ENCODE data around the gene DDX51.
"Not testable (repeated sequence)": the region's sequence is repeated elsewhere in the genome, so short reads cannot be mapped to it uniquely, and the experiment has no call there.

The DDX51 gene

DNA sequence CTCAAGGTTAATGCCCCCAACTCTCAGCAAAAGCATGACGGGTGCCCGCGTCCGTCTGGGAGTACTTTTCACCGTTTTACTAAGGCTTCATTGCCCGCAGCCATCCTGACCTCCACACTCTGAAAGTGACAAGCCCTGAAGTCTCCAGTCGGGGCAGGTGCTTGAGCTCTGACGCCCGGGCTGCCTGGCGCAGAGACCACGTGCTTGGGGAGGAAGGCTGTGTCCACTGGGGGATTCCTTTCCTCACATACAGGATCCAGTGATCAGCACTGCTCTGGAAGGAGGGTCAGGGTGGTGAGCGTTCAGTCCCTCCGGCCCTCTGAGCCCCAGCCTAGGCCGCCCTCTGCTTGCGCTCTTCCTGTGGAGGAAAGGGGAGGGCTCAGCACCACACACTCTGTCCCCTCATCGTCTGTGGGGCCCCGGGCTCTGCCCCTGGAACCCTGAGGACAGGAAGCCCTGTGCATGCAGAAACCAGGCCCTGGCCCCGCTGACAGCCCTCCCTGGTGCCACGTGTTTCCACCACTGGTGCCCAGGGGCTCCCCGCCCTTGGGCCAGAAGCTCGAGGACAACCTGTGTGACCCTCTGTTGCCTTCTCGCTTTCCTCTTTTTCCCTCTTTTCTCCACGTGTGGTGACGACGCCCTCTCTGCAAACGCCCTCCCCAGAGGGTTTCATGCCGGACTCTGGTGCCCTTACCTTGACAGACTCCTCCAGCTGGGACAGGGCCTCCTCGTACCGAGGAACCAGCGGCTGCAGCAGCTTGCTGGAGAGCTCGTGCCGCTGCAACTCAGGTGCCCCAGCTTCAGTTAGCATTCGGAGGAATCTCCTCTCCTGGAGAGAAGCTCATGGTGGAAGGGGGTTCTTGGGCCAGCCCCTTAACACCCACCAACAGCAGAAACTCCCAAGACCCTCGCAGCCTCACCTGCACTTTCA is 4.9 kb downstream of the DDX51 start:
- Histone ChIP-seq H3K9me3 (ENCODE audit: insufficient read depth, low read depth, low read length) (no peaks in the 10 kb centered on the region), H3F3A (ENCODE audit: low read depth) (no peaks in the 10 kb centered on the region; the same call in 1 of the 2 replicates), H3K36me3 (ENCODE audit: insufficient read depth, low read length) (peaks cover 29% of the 10 kb centered on the region; the same call in 1 of the 2 replicates)

GRCh38 chr12:132137483-132138125 is 6.5 kb downstream of the DDX51 start:
- Histone ChIP-seq H3K9ac (ENCODE audit: low read depth, low read length, poor library complexity, severe bottlenecking) (no peak overlapping the region), H3K4me2 (ENCODE audit: low read depth, low read length, poor library complexity, severe bottlenecking) (no peak overlapping the region)

More for the DNA sequence above, 4.9 kb downstream of the DDX51 start:
- Histone ChIP-seq H3K4me2 (ENCODE audit: low read depth, low read length, poor library complexity, severe bottlenecking) (no peak overlapping the region), H2AFZ (ENCODE audit: low read length) (no peak overlapping the region), H3K27me3 (ENCODE audit: insufficient read depth, low read length, poor library complexity, severe bottlenecking) (no peaks in the 10 kb centered on the region), H3K9me2 (replicated peaks; ENCODE audit: low read depth, low read length) (no peaks in the 10 kb centered on the region), H3K4me3 (ENCODE audit: low read length, poor library complexity, severe bottlenecking) (no peak overlapping the region), H3K9ac (ENCODE audit: low read depth, low read length, poor library complexity, severe bottlenecking) (no peak overlapping the region), H4K20me1 (ENCODE audit: insufficient read depth, low read length, poor library complexity, severe bottlenecking) (peaks cover 15% of the 10 kb centered on the region), H3K4me1 (ENCODE audit: insufficient read depth, low read length, poor library complexity, severe bottlenecking) (peaks cover 16% of the 10 kb centered on the region), H3K79me2 (ENCODE audit: insufficient read depth, low read length) (peaks cover 22% of the 10 kb centered on the region)
- TF ChIP-seq, protein P1, sequence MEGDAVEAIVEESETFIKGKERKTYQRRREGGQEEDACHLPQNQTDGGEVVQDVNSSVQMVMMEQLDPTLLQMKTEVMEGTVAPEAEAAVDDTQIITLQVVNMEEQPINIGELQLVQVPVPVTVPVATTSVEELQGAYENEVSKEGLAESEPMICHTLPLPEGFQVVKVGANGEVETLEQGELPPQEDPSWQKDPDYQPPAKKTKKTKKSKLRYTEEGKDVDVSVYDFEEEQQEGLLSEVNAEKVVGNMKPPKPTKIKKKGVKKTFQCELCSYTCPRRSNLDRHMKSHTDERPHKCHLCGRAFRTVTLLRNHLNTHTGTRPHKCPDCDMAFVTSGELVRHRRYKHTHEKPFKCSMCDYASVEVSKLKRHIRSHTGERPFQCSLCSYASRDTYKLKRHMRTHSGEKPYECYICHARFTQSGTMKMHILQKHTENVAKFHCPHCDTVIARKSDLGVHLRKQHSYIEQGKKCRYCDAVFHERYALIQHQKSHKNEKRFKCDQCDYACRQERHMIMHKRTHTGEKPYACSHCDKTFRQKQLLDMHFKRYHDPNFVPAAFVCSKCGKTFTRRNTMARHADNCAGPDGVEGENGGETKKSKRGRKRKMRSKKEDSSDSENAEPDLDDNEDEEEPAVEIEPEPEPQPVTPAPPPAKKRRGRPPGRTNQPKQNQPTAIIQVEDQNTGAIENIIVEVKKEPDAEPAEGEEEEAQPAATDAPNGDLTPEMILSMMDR (conservative IDR thresholded peaks at IDR 0.05; ENCODE audit: low read length), result no peak
- no peak for TF ChIP-seq EZH2phosphoT487 (IDR thresholded peaks at IDR 0.05; ENCODE audit: borderline replicate concordance)

GRCh38 chr12:132136226-132136625 is 7.9 kb downstream of the DDX51 start:
- H3K9ac ChIP-seq (ENCODE audit: low read depth, low read length, poor library complexity, severe bottlenecking); H3F3A ChIP-seq (ENCODE audit: low read depth); H2AFZ ChIP-seq (ENCODE audit: low read length); H3K27me3 ChIP-seq (ENCODE audit: insufficient read depth, low read length, poor library complexity, severe bottlenecking); H3K4me2 ChIP-seq (ENCODE audit: low read depth, low read length, poor library complexity, severe bottlenecking); H3K4me1 ChIP-seq (ENCODE audit: insufficient read depth, low read length, poor library complexity, severe bottlenecking); H3K9me2 ChIP-seq (replicated peaks; ENCODE audit: low read depth, low read length); H3K4me3 ChIP-seq (ENCODE audit: low read length, poor library complexity, severe bottlenecking); H3K9me3 ChIP-seq (ENCODE audit: insufficient read depth, low read depth, low read length); H3K79me2 ChIP-seq (ENCODE audit: insufficient read depth, low read length); H4K20me1 ChIP-seq (ENCODE audit: insufficient read depth, low read length, poor library complexity, severe bottlenecking): not testable (repeated sequence)
- H3K36me3 ChIP-seq (ENCODE audit: insufficient read depth, low read length), result peaks cover 25% of the 10 kb centered on the region; the same call in 1 of the 2 replicates

More at GRCh38 chr12:132137483-132138125, 6.5 kb downstream of the DDX51 start:
- H3K36me3 ChIP-seq (ENCODE audit: insufficient read depth, low read length), result peaks cover 29% of the 10 kb centered on the region; the same call in 1 of the 2 replicates
- H2AFZ ChIP-seq (ENCODE audit: low read length), result no peak overlapping the region
- peaks cover 9% of the 10 kb centered on the region for H3K4me1 ChIP-seq (ENCODE audit: insufficient read depth, low read length, poor library complexity, severe bottlenecking)
- peaks cover 11% of the 10 kb centered on the region for H3K79me2 ChIP-seq (ENCODE audit: insufficient read depth, low read length)
- TF ChIP-seq EZH2phosphoT487 (IDR thresholded peaks at IDR 0.05; ENCODE audit: borderline replicate concordance), result no peak
- TF ChIP-seq, protein P1 (conservative IDR thresholded peaks at IDR 0.05; ENCODE audit: low read length), result no peak
- no peaks in the 10 kb centered on the region; the same call in 1 of the 2 replicates for H3F3A ChIP-seq (ENCODE audit: low read depth)
- H3K27me3 ChIP-seq (ENCODE audit: insufficient read depth, low read length, poor library complexity, severe bottlenecking), result no peaks in the 10 kb centered on the region
- H4K20me1 ChIP-seq (ENCODE audit: insufficient read depth, low read length, poor library complexity, severe bottlenecking), result peaks cover 3% of the 10 kb centered on the region
- no peaks in the 10 kb centered on the region for H3K9me3 ChIP-seq (ENCODE audit: insufficient read depth, low read depth, low read length)
- no peaks in the 10 kb centered on the region for H3K9me2 ChIP-seq (replicated peaks; ENCODE audit: low read depth, low read length)
- no peak overlapping the region for H3K4me3 ChIP-seq (ENCODE audit: low read length, poor library complexity, severe bottlenecking)

DNA sequence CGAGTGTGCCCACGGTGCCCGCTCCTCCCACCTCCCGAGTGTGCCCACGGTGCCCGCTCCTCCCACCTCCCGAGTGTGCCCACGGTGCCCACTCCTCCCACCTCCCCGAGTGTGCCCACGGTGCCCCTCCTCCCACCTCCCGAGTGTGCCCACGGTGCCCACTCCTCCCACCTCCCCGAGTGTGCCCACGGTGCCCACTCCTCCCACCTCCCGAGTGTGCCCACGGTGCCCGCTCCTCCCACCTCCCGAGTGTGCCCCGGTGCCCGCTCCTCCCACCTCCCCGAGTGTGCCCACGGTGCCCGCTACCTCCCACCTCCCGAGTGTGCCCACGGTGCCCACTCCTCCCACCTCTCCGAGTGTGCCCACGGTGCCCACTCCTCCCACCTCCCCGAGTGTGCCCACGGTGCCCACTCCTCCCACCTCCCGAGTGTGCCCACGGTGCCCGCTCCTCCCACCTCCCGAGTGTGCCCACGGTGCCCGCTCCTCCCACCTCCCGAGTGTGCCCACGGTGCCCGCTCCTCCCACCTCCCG is 9.4 kb downstream of the DDX51 start:
- H3K4me3 ChIP-seq (ENCODE audit: low read length, poor library complexity, severe bottlenecking); H3K27me3 ChIP-seq (ENCODE audit: insufficient read depth, low read length, poor library complexity, severe bottlenecking); H3K4me2 ChIP-seq (ENCODE audit: low read depth, low read length, poor library complexity, severe bottlenecking); H3F3A ChIP-seq (ENCODE audit: low read depth); H3K9ac ChIP-seq (ENCODE audit: low read depth, low read length, poor library complexity, severe bottlenecking); H3K79me2 ChIP-seq (ENCODE audit: insufficient read depth, low read length); H3K9me3 ChIP-seq (ENCODE audit: insufficient read depth, low read depth, low read length); H2AFZ ChIP-seq (ENCODE audit: low read length); H3K36me3 ChIP-seq (ENCODE audit: insufficient read depth, low read length); H3K4me1 ChIP-seq (ENCODE audit: insufficient read depth, low read length, poor library complexity, severe bottlenecking); H3K9me2 ChIP-seq (replicated peaks; ENCODE audit: low read depth, low read length); H4K20me1 ChIP-seq (ENCODE audit: insufficient read depth, low read length, poor library complexity, severe bottlenecking): not testable (repeated sequence)
